Posterior vena cava (tissue), 2 donors: ENCODE measurements around the gene MPO. TPM values are rescaled to one million over a fixed set of nuclear protein-coding genes. Genes with fewer than 3 reads are reported as not detected.

Experiments used
- DNase-seq: peaks from one replicate; pipeline ENCODE4 v3.0.0-alpha.2; 2020; ENCODE audit warnings: low spot score
- intact Hi-C, 2 donors: fragments of 100-400 bp; cut with DNase I; formaldehyde crosslinking; loops; one replicate each; pipeline versions ENCODE4 v1.14.1 to v1.14.2; 2022 to 2023
- long read RNA-seq, 2 donors: library from polyadenylated mRNA; unstranded; transcript quantifications; one replicate each; pipeline ENCODE4 v2.0.0, GENCODE V29; 2020 to 2021
- total RNA-seq, 2 donors: library from RNA; stranded (reverse); fragmentation: NEBNext Ultra II Directional; extraction: Animal tissue kit (Norgen Biotek cat#: 25700); gene quantifications; one replicate each; pipeline ENCODE4 v1.2.1, GENCODE V29; 2021
- donor health status: DM: yes; HTN: yes; CAD: no.
- donor health status: DM: yes; HTN: yes; CAD: no.

Gene MPO, protein sequence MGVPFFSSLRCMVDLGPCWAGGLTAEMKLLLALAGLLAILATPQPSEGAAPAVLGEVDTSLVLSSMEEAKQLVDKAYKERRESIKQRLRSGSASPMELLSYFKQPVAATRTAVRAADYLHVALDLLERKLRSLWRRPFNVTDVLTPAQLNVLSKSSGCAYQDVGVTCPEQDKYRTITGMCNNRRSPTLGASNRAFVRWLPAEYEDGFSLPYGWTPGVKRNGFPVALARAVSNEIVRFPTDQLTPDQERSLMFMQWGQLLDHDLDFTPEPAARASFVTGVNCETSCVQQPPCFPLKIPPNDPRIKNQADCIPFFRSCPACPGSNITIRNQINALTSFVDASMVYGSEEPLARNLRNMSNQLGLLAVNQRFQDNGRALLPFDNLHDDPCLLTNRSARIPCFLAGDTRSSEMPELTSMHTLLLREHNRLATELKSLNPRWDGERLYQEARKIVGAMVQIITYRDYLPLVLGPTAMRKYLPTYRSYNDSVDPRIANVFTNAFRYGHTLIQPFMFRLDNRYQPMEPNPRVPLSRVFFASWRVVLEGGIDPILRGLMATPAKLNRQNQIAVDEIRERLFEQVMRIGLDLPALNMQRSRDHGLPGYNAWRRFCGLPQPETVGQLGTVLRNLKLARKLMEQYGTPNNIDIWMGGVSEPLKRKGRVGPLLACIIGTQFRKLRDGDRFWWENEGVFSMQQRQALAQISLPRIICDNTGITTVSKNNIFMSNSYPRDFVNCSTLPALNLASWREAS
- total RNA-seq = under 1 TPM; 0.74 to 0.86 TPM
- long read RNA-seq, donor 1, partial matches to known transcripts = 1 of 1 reads
- long read RNA-seq, donor 1, other reads (novel, unspliced or antisense) = 0 of 1 reads
- long read RNA-seq, donor 2 = 0 reads

- DNase-seq = no peak
- intact Hi-C loops = no loop called here
These were observed at the start of gene MPO for GRCh38 chr17:58280480-58281217. Gene MPO (minus strand): TSS chr17:58280935. CDS start chr17:58280758, 177 bp downstream.

- intact Hi-C loops = no loop called here
- peak; percentile 9 for DNase-seq
These were observed 49.2 kb upstream of the MPO start for GRCh38 chr17:58329810-58330537.

DNA sequence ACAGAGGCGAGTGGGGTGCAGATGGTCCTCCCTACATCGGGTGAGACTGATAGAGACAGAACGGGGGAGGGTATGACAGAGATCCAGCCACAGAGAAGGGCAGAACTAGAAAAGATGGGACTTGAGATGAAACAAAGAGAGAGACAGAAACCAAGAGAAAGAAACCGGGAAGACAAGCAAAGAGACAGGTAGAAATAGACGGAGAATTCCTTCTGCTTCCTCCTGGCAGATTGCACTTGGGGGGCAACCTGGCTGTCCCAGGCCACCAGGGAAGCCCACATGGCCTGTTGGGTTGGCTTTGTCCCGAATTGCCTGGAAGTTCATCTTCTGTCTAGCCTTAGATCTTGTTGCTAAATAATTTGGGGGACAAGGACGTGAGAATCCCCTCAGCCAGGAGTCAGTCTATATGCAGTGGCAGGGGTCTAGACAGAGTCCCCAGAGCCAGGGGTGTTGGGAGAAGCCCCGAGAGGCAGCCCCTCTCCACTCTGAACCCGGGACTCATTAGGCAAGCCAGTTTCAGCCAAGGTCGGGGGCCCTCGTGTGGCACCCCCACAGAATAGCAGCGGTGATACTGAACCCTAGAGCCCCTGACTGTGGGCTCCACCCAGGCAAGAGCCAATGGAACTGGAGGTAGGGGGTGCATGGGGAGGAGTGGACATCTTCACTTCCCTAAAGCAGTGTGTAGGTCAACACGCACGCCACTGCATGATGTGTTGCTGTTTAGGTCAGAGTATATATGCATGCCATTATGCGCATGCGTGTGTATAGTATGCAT, 48.5 kb upstream of the MPO start:
- intact Hi-C loops = no loop called here

DNA sequence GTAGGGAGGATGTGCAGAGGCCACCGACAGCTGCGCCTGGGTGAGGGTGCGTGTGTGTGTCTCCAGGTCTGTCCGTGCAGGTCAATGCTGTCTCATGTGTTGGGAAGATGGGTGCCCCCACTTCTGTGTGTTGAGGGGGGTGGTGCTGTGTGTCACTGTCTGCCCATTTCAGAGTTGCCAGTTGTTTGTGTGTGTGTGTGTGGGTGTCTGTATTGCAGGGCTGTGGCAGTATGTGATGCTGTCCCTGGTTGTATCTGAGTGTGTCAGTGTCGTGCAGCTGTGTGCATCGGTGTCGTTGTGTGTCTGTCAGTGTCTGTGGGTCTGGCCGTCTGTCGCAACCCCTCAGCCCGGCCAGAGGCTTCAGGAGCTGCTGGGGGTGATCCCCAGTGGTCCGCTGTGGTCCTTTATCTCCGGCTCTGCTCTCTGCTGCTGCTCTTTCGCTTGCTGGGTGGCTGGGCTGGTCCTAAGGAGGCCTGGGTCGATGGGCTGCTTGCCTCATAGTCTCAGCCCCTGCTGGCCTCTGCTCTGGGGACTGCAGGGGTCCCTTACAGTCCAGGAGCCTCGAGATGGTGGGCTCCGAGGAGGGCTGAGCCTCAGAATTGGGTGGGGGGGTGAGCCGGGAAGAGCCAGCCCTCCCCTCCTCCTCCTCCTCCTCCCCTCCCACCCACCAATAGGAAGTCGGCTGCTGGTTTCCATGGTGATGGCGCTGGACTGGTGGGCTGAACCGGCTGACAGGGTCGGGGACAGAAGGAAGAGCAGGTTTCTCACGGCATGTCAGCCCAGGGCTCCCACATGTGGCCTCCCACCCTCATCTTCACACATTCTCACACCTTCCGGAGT, 47.7 kb upstream of the MPO start, which contains the start of gene TSPOAP1:
Gene TSPOAP1, minus strand, starts transcription at position 601 of the 840 bp plus-strand sequence. CDS start 875 bp downstream, outside the sequence.
- intact Hi-C loops = no loop called here
- DNase-seq = peak; percentile 83

More for the DNA sequence above, 48.5 kb upstream of the MPO start:
- DNase-seq = peak; percentile 88

DNA sequence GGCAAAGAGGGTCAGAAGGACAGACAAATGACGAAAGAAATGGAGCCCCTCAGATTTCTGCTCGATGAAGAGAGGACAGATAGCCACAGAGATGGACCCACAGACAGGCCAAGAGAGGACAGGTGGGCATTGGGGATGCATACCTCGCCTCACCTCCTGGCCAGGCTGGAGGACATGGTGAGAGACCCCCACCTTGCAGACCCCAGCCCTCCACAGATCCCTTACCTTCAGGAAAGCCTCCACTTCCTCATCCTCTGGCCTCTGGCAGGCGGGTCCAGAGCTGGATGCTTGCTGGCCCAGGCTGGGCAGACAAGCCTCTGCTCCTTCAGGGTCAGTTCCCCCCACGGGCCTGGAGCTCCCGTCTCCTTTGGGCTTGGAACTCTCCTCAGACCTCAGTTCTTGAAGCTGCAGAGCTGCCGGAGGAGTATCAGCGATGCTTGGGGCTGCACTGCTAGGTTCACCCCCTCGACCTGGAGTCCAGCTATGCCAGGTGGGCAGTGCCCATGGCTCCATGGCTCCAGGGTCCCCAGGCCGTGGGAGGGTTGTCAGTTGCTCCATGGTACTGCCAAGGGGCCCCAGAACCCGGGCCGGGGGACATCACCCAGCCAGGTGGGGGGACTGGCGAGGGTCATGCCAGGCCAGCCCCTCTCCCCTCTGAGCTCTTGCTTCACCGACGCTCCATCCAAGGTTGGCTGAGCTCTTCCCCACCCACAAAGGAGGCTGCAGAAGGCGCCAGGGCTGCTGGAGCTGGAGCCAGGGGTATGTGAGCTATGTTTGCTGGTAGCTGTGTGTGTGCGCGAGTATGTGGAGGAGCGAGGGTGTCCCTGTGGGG, 46.8 kb upstream of the MPO start:
- peak; percentile 78 for DNase-seq
- intact Hi-C loops = no loop called here

GRCh38 chr17:58326609-58327362, 46.1 kb upstream of the MPO start:
- peak; percentile 58 for DNase-seq
- intact Hi-C loops = no loop called here

GRCh38 chr17:58325976-58326468, 45.3 kb upstream of the MPO start:
- intact Hi-C loops = no loop called here
- peak; percentile 72 for DNase-seq

GRCh38 chr17:58325289-58325726, 44.6 kb upstream of the MPO start:
- intact Hi-C loops = no loop called here
- DNase-seq = peak; percentile 83

GRCh38 chr17:58324409-58325288, 43.9 kb upstream of the MPO start:
- DNase-seq = peak; percentile 82
- intact Hi-C loops = no loop called here

- DNase-seq = no peak
- intact Hi-C loops = no loop called here
These were observed 43.3 kb upstream of the MPO start for GRCh38 chr17:58324056-58324408.

DNA sequence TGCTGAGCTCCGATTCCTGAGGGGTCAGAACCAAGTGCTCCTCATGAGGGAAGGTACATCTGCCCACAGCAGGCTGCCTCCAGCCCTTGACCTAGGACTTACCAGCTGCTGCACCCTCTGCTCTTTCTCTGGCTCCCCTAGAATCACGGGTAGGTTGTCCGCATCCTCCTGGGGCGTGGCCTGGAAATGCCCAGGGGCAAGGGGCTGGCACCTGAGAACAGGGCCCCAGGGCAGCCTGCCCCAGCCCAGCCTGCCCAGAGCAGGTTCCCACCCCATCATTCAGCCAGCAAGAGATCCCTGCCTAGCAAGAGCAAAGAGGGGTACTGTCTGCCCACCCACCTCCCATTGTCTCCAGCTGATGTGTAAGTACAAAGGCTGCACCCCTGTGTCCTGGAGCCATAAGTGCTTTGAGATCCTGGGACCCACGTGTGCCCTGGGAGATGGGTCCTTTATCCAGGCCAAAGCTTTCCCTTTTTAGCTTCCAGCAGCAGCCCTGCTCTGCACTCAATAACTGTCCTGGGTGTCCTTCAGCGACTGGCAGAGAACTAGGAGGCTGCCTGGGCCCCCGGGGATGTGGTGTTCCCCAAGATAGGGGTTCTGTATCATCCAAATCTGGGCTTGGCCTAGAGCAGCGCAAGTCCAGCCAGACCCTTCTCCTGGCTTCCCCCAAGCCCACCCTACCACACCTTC, 42.8 kb upstream of the MPO start:
- intact Hi-C loops = no loop called here

DNA sequence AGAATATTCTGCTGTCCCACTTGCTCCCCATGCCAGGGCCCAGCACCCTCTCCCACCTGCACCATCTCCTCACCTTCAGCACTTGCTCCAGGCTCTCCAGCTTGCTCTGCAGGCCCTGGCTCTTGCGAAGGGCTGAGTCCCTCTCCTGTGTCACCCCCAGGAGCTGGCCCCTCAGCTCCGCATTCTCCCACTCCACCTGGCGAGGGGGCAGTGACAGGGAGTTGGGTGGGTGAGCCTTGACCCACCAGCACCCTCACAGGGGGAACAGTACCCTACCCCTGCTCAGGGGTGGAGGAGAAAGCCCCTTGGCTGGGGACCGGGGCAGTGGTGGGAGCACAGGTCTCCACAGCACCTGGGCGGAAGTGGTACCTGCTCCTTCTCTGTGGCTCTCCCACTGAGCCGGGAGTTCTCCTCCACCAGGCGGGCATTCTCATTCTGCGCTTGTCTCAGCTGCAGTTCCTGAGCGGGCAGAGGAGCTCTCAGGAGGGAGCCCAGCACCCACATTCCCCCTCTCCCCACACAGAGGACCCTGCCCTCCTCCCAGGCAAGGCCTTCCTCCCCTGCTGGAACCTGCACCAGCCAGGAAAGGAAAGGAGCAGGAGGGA, 41.9 kb upstream of the MPO start:
- DNase-seq = peak; percentile 53
- intact Hi-C loops = no loop called here

More for the DNA sequence above, 42.8 kb upstream of the MPO start:
- DNase-seq = peak; percentile 62
